Glomerular visceral epithelial cell (primary cell): ENCODE results near the gene SLC37A2.
"Not testable (repeated sequence)": the region's sequence is repeated elsewhere in the genome, so short reads cannot be mapped to it uniquely, and the experiment has no call there.

Experiments used
- DNase-seq: peaks from one replicate; pipeline ENCODE4 v3.0.0-alpha.2; 2016; ENCODE audit errors: extremely low spot score

SLC37A2 gene

DNA sequence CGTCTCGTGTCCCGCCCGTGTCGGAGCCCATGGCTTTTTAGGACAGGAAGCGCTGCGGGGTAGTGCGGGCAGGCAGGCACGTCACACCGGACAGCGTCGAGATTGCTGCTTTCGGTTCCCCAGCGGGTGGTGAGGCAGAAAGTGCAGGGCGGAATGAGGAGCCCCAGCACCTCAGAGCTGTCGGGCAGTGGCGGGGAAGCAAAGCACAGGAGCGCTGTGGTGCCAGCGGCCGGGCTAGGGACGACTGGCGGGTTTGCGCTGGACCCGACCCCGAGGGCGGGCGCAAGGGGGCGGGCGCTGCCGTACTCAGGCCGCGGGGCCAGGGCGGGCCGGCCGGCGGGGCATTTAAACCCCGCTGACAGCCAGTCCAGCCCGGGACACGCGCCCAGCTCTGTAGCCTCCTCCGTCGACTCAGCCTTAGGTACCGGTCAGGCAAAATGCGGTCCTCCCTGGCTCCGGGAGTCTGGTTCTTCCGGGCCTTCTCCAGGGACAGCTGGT, at the start of gene SLC37A2:
SLC37A2 (plus strand) TSS at position 375 of the 498 bp plus-strand sequence; CDS start at position 438, 63 bp downstream.
- peak; percentile 64 for DNase-seq

DNA sequence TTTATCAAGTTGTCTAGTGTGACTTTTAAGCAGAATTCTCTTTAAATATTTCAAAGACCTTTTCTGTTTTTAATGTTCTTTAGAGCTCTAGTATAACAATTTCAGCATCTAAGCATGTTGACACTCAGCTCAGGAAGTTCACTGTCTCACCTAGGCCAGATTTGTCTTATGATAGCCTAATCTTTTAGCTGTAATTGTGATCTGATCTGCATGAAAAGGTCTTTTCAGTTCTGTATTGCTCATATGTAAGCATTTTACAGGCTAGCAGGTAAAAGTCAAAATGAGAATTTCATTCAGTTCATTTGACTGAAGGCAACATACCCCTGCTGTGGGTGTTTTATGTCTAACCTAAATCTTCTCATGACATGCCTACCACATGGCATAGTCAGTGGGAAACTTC, 46.7 kb upstream of the SLC37A2 start:
- no peak for DNase-seq

GRCh38 chr11:125020342-125020741, 42.8 kb upstream of the SLC37A2 start:
- no peak for DNase-seq

- no peak for DNase-seq
Observed at GRCh38 chr11:125022551-125022950, 40.6 kb upstream of the SLC37A2 start.

DNA sequence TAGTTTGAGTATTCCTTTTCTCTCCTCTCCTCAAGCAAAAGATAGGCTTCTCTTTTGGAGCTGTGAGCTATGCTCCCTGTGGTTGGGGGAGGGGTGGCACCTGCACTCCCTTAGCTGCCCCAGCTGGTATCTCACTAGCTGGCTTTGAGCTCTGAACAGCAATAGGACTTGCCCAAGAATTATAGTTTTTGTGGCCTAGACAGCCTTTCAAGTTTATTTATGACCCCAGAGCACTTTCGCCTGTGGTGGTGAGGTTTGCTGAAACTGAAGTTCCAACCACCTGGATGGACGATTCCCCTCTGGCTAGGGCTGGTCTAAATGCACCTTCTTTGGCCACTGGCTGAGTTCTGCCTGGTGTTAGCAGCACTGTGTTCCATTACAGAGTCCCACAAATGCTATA, 37.1 kb upstream of the SLC37A2 start:
- DNase-seq, result no peak

GRCh38 chr11:125029431-125029830, 33.7 kb upstream of the SLC37A2 start:
- DNase-seq, result not testable (repeated sequence)

GRCh38 chr11:125036933-125037332, 26.2 kb upstream of the SLC37A2 start:
- DNase-seq, result peak; percentile 31

DNA sequence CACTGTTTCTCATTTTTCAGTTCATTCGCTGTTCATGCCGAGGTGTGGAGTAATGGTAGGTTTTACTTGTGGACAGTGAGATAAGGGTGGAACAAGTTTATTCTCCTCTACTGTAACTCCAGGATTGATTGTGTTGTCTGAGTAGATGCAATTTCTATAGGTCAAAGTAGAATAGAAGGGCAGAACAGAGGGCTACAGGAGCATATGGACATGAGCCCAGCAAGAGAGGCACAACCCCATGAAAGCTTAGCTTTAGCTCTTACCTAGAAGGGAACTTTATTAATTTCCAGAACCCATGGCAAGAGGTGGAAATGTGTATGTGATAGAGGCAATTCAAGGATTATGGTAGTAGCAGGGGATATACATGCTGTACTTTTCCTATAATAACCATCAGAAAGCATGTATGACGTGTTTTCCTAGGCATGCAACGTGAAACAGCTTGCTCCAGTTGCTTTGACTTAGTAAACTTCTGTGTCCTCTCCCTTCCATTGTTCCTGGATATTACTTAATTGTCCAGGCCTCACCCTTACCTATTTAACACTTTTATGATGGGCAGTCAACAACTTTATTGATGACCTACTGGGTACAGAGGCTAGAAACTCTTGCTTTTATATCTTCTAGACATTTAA, 13.8 kb upstream of the SLC37A2 start:
- DNase-seq, result no peak

DNA sequence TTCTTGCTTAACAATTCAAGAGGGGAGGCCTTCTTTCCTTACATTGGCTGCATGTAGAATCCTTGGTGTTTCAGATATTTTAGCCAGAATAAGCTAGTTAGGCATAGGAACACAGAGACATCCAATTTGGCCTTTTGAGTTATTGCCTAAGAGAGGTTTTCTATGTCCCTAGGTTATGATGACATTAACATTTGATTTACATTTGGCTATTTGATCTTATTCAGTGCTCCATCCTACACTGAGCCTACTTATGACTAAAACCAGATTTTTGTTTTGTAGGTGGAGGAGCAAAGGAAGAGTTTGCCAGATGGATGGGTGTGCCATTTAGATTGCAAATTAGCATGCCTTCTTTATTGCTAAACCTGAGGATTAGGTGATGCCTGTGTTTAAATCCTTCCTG, 11.1 kb upstream of the SLC37A2 start:
- no peak for DNase-seq

DNA sequence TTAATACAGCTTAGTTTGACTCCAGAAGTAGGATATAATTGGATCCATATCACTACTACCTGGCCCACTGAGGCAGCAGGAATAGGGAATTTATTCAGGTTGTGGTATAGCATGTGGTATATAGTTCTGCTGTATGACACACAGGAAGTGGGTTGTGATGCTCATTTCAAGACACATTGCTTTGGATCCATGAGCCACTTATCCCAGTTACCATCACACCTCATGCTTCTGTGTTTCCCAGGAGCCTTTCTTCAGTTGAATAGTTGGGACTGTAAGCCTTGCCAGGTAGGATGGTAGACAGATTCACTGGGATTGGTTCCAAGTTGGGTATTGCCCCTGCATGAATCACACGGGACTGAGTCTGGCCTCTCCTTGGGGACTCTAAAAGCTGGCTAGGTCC, 9.9 kb upstream of the SLC37A2 start:
- DNase-seq, result no peak

DNA sequence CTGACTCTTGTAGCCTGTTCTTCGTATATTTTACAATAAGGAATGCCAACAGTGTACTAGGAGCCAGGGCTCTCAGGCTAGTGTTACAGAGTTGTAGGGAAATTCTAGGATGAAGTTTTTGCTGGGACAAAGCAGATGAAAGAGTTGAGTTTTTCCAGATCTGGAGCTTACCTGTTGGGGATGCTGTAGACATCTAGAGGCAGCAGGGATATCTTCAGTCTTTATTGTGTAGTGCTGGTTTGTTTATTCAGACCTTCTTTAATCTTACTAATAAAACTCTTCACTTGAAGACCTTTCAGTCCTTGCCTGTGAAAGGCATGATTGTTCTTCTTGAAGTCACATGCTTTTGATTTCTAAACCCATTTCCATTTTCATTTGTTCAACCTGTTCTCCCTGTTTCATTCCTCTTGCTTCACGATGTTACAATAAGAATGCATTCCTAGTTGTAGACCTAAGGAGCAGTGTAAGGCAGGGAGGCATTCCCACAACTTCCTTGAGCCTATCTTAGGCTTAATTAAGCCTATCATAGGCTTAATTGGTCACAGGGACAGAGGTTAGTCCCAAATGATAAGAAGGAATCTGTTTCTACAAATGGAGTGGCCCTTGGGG, 7.9 kb upstream of the SLC37A2 start:
- no peak for DNase-seq

DNA sequence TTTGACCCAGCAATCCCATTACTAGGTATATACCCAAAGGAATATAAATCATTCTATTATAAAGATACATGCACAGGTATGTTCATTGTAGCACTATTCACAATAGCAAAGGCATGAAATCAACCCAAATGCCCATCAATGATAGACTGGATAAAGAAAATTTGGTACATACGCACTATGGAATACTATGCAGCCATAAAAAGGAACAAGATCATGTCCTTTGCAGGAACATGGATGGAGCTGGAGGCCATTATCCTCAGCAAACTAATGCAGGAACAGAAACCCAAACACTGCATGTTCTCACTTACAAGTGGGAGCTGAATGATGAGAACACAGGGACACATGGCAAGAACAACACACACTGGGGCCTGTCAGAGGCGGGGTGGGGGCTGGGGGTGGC, 7.0 kb upstream of the SLC37A2 start:
- not testable (repeated sequence) for DNase-seq

GRCh38 chr11:125056931-125057692, 6.0 kb upstream of the SLC37A2 start:
- DNase-seq, result no peak

DNA sequence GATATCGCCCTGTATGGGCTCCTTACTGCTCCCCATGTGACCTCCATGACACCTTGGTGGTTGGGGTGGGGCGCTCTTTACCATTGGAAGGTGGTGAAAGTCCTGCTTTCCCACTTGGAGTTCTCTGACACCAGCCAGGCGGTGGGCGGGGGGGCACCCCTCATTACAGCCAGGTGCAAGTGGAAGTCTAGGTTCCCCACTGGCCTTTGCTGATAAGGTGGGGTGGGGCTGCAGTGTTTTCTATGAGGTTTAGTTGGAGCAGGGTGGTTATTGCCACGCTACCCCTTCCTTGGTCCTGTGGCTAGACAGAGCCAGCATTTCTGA, 5.5 kb upstream of the SLC37A2 start:
- no peak for DNase-seq

- DNase-seq, result no peak
Observed at GRCh38 chr11:125061281-125061680, 1.8 kb upstream of the SLC37A2 start.

- no peak for DNase-seq
Observed at GRCh38 chr11:125062218-125062930, 731 bp upstream of the SLC37A2 start.

- DNase-seq, result no peak
Observed at GRCh38 chr11:125063429-125064043, 431 bp downstream of the SLC37A2 start.

DNA sequence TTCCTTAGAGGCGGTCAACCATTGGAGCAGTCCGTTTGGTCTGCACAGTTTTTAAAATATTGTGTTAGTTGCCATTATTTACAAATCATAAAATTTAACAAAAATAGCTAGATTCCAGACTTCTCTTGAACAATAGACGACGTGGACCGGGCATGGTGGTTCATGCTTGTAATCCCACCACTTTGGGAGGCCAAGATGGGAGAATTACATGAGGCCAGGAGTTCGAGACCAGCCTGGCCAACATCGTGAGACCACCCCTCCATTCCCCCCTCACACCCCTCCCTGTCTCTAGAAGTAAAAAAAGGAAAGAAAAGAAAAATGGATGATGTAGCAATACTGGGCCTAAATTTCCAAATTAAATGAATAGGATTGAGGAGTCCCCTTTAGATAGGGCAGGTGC, 965 bp downstream of the SLC37A2 start:
- DNase-seq, result no peak

DNA sequence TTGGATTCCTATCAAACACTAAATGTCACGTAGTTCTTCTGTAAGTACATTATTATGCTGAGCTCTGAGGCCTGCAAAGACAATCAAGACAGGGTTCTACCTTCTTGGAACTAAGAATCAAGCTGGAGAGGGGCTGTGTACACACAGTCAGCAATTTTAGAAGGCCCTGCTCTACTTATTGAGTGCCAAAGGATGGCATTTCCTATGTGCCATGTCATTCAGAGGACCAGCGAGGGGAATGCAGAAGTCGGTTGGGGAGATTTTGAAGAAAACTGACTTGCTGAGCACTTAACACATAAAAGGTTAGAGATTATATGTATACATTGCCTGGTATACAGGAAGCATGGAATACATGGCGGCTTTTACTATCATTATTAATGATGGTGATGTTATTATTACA, 5.3 kb downstream of the SLC37A2 start:
- DNase-seq, result no peak

DNA sequence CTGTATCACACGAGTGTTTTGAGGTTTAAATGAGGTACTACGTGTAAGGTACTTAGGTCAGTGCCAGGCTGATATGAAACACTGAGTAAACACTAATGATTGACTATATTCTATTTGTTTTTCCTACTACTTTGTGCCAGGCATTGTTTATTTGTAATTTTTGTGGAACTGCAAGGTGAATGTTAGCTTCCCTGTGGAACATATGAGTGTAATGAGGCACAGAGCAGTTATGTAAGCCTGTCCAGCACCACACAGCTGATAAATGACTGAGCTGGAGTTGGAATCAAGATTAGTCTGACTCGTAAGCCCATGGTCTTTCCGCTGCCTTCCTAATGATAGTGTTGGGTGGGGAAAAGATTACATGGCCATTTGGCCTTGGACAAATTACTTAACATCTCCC, 5.9 kb downstream of the SLC37A2 start:
- DNase-seq, result no peak

GRCh38 chr11:125069796-125070195, 6.7 kb downstream of the SLC37A2 start:
- DNase-seq, result peak; percentile 67

- peak; percentile 44 for DNase-seq
Observed at GRCh38 chr11:125070699-125071254, 7.7 kb downstream of the SLC37A2 start.
